HG03064 (cell line): ENCODE data around the gene HNRNPF.

ENCODE experiments used
- ATAC-seq: cut with Tn5 transposase; IDR thresholded peaks from one replicate; pipeline ENCODE4 v1.9.1; 2021; ENCODE audit warnings: low read depth; ENCODE audit not compliant: unreplicated experiment

Gene HNRNPF

DNA sequence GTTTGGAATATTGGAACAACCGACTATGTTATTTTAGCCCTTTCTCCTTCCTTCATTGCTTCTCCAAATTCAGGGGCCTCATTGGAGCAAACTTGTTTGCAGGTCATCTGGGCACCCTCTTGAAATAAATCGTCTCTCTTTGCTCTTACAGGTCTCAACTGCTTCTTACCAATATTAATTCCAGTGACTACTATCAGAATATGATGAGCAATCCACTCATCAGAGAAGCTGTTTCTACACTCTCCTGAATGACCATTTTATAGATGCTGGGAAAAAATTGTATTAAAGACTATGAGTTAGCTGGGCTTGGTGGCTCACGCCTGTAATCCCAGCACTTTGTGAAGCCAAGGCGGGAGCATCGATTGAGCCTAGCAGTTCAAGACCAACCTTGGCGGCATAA, 12.5 kb upstream of the HNRNPF start:
- ATAC-seq = no peak

- no peak for ATAC-seq
Observed at GRCh38 chr10:43421201-43421507, 12.2 kb upstream of the HNRNPF start.

DNA sequence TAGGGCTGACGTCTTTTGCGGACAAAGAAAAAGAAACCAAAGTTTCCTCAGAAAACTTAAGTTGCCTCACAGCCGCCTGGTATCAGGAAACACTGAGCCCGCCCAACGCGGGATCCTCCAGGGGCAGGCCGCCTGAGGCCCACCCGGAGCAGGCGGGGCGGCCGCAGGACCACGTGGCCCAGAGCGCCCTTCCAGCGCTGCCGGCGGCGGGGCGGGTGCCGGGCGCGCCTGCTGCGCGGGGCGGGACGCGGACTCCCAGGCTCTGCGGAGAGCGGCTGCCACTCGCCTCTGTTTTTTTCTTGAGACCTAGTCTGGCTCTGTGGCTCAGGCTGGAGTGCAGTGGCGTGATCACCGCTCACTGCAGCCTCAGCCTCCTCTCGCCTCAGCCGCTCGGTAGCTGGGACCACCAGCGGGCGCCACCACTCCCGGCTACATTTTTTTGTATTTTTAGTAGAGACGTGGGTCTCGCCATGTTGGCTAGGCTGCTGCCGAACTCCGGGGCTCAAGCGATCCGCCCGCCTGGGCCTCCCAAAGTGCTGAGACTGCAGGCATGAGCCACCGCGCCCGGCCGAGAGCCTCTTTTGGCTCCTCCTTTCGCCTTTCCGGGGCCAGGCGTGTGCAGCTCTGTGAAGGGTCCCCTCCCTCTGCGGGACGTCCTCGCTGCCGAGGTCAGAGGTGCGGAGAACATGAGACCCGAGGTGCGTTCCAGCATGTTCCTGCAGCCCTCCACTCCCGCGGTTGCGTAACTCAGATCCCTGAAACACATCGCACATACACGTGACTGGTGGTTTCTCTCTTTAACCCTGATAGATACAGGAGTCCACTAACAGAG, 11.6 kb upstream of the HNRNPF start:
- peak; percentile 74 for ATAC-seq

DNA sequence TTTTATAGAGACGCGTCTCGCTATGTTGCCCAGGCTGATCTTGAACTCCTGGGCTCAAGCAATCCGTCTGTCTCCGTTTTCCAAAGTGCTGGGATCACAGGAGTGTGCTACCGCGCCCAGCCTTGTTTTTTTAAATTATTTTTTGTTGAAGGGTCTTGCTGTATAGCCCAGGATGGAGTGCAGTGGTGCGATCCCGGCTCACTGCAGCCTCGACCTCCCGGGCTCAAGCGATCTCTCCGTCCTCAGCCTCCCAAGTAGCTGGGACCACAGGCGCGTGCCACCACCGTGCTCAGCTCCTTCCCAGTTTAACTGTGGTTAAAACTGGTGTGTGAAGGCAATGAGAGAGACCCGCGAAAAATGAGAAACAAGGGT, 11.0 kb upstream of the HNRNPF start:
- no peak for ATAC-seq

GRCh38 chr10:43417950-43418768, 9.2 kb upstream of the HNRNPF start:
- ATAC-seq = no peak

DNA sequence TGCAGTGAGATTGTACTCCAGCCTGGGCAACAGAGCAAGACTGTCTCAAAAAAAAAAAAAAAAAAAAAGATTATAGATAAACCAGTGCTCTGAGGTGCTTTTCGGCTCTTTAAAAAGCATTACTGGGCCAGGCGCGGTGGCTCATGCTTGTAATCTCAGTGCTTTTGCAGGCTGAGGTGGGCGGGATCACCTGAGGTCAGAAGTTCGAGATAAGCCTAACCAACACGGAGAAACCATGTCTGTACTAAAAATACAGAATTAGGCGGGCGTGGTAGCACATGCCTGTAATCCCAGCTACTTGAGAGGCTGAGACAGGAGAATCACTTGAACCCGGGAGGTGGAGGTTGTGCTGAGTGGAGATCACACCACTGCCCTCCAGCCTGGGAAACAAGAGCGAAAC, 6.6 kb upstream of the HNRNPF start:
- ATAC-seq = no peak

DNA sequence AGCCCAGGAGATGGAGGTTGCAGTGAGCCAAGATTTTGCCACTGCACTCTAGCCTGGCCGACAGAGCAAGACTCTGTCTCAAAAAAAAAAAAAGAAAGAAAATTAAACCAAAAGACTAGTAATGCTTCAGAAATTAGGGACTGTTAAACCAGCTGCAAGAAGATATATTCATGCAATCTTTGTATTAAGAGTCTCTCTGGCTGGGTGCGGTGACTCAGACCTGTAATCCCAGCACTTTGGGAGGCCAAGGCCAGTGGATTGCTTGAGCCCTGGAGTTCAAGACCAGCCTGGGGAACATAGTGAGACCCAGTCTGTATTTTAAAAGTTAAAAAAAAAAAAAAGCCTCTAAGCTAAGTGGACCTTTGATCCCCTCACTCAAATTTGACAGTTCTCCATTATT, 2.5 kb upstream of the HNRNPF start:
- ATAC-seq = no peak

- no peak for ATAC-seq
Observed at GRCh38 chr10:43410345-43410744, 1.4 kb upstream of the HNRNPF start.

- no peak for ATAC-seq
Observed at GRCh38 chr10:43409385-43410109, 561 bp upstream of the HNRNPF start.

DNA sequence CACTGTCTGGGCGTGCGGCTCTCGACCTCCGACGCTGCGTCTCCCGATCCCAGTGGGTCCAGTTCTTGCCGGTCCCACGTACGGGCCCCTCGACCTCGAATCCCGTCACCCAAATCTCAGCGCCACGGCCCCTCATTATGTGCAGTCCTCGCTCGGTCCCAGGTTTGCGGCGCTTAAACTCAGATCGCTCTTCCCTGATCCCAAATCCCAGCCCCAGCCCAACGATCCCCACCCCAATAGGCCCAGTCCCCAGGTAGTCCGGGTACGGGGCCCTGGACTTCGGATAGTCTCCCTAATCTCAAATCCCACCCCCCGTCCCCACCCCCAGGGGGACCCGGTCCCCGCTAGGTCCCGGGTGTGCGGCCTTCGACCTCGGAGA, 666 bp downstream of the HNRNPF start:
- ATAC-seq = no peak

- ATAC-seq = peak; percentile 47
Observed at GRCh38 chr10:43407576-43408330, 1.2 kb downstream of the HNRNPF start.

- ATAC-seq = peak; percentile 29
Observed at GRCh38 chr10:43407148-43407575, 1.8 kb downstream of the HNRNPF start.

DNA sequence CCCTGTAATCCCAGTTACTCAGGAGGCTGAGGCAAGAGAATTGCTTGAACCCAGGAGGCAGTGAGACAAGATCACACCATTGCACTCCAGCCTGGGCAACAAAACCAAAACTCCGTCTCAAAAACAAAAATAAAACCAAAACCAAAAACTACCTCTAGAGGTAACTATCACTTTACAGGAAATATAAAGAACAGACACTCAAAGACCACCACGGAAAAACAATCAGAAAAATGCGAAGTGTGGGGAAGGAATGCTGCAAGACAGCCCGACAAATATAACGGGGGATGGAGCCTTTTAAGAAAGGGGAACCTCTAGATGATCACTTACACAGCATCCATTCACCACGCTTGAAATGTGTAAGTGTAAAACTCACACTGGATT, 4.3 kb downstream of the HNRNPF start:
- no peak for ATAC-seq

DNA sequence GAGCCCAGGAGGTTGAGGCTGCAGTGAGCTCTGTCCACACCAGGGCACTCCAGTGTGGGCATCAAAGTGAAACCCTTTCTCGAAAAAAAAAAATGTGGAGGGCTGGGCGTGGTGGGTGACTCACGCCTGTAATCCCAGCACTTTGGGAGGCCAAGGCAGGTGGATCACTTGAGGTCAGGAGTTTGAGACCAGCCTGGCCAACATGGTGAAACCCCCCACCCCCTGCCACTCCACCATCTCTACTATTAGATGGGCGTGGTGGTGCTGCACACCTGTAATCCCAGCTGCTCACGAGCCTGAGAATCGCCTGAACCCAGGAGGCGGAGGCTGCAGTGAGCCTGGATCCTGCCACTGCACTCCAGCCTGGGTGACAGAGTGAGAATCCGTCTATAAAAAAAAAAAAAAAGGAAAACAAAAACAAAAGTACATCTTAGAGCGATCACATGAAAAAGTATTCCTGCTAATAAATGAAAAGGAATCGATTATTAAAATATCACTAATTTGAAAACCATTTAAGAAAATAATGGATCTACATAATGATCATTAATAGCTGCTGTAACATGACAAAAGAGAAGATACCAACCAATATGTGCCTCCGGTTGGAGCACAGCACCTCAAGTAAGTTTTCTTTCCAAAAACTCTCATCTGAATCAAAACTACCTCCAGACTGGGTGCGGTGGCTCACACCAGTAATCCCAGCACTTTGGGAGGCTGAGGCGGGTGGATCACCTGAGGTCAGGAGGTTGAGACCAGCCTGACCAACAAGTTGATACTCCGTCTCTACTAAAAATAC, 4.9 kb downstream of the HNRNPF start:
- no peak for ATAC-seq

- ATAC-seq = no peak
Observed at GRCh38 chr10:43402880-43403452, 6.0 kb downstream of the HNRNPF start.

- ATAC-seq = no peak
Observed at GRCh38 chr10:43402176-43402575, 6.8 kb downstream of the HNRNPF start.

DNA sequence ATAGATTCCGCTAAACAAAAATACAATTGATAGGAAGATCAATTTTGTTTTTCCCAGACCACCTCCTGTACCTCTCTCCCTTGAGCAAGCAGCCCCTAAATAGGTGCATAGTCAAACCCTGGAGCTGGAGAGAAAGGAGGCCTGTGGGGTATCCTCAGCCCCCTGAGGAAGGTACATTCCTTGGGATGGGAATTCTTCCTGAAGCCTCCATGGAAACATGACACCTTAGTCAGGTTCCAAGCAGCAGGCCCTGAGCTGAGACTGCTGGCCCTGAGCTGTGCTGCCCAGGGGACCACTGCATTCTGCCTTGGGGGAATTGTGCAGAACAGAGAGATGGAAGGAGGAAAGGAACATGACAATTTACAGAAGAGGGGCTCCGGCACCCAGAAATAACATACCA, 7.4 kb downstream of the HNRNPF start:
- no peak for ATAC-seq

- no peak for ATAC-seq
Observed at GRCh38 chr10:43399320-43400310, 9.4 kb downstream of the HNRNPF start.
